Panc1 (cell line): ENCODE measurements around the gene CAST. TPM values are rescaled to one million over a fixed set of nuclear protein-coding genes. Genes with fewer than 3 reads are reported as not detected.

ENCODE experiments used
- ATAC-seq: fragments of 200-7000 bp; cut with Tn5 transposase; 2 replicates; pipeline ENCODE4 v1.9.1; 2020; ENCODE audit warnings: mild to moderate bottlenecking, moderate library complexity
- BruUV-seq: library from RNA; stranded (reverse); fragments of 400-500 nt; replicated peaks from 2 replicates; lab custom pipeline; 2021; lab: Mats Ljungman, UMichigan
- CTCF ChIA-PET: fragments of 300-600 bp; sonication (Branson Sonifier 250); formaldehyde crosslinking; loops from one replicate; lab custom pipeline; 2022; ENCODE audit warnings: antibody characterized with exemption; lab: Charles Lee
- POLR2A ChIA-PET: fragments of 300-600 bp; sonication (Branson Sonifier 250); formaldehyde crosslinking; loops from one replicate; lab custom pipeline; 2022; ENCODE audit warnings: antibody characterized with exemption; lab: Charles Lee
- DNase-seq: peaks from one replicate; pipeline ENCODE4 v3.0.0-alpha.2; 2010; ENCODE audit warnings: low read depth, low spot score
- H3K27ac ChIP-seq: 2 replicates; pipeline ENCODE4 v1.5.1; 2011; ENCODE audit warnings: mild to moderate bottlenecking, low read length, inconsistent platforms
- H3K27me3 ChIP-seq: fragments of 200-500 bp; sonication (Bioruptor generic); 2 replicates; pipeline ENCODE4 v1.6.0; 2014; ENCODE audit warnings: low read length, inconsistent platforms; ENCODE audit not compliant: control insufficient read depth, insufficient read depth
- H3K36me3 ChIP-seq: fragments of 200-500 bp; sonication (Bioruptor generic); 2 replicates; pipeline ENCODE4 v1.5.1; 2014; ENCODE audit warnings: inconsistent platforms, mild to moderate bottlenecking, low read length, moderate library complexity; ENCODE audit not compliant: control insufficient read depth, insufficient read depth
- H3K4me1 ChIP-seq: 2 replicates; pipeline ENCODE4 v1.5.1; 2011; ENCODE audit warnings: inconsistent platforms, mild to moderate bottlenecking, low read length, moderate library complexity; ENCODE audit not compliant: control insufficient read depth, insufficient read depth
- H3K4me3 ChIP-seq, 2 experiments: 2 replicates each; pipeline ENCODE4 v1.5.1; 2011 to 2012; ENCODE audit warnings: low read depth in 2 of 2, low read length in 2 of 2, mild to moderate bottlenecking in 2 of 2, inconsistent platforms in 1 of 2, moderate library complexity in 1 of 2
- H3K9me3 ChIP-seq: fragments of 200-500 bp; sonication (Bioruptor generic); 2 replicates; pipeline ENCODE4 v1.5.1; 2014; ENCODE audit warnings: low read depth, mild to moderate bottlenecking, inconsistent platforms, low read length, moderate library complexity; ENCODE audit not compliant: control insufficient read depth, insufficient read depth
- POLR2AphosphoS5 ChIP-seq: IDR thresholded peaks from 2 replicates; pipeline ENCODE4 v1.6.1; 2012; ENCODE audit warnings: mild to moderate bottlenecking, low read depth, low read length, moderate library complexity
- SIN3A ChIP-seq: IDR thresholded peaks from 2 replicates; pipeline ENCODE4 v1.6.1; 2012; ENCODE audit warnings: low read depth, mild to moderate bottlenecking, low read length, moderate library complexity, borderline replicate concordance; ENCODE audit not compliant: insufficient read depth
- TCF7L2 ChIP-seq: IDR thresholded peaks from 2 replicates; pipeline ENCODE4 v1.6.1; 2011; ENCODE audit warnings: mild to moderate bottlenecking, low read depth, low read length, inconsistent platforms
- in situ Hi-C: cut with HindIII; loops from 2 replicates; pipeline ENCODE4 v1.10.0; 2016; ENCODE audit warnings: low sequenced_read_pairs, low pct_unique_long_range_greater_than_20kb
- intact Hi-C: fragments of 100-400 bp; cut with micrococcal nuclease; formaldehyde crosslinking; loops from one replicate; pipeline ENCODE4 v1.10.0; 2022; ENCODE audit not compliant: unreplicated experiment
- total RNA-seq: library from RNA; stranded (reverse); gene quantifications from one replicate; pipeline ENCODE4 v1.2.1, GENCODE V29; 2021; ENCODE audit not compliant: unreplicated experiment
- TF ChIP-seq, protein P1 (sequence below): fragments of 450-650 bp; IDR thresholded peaks from 2 replicates; pipeline ENCODE4 v1.5.1; 2017; ENCODE audit warnings: mild to moderate bottlenecking
- TF ChIP-seq, protein P2 (sequence below), 2 experiments: IDR thresholded peaks; 2 replicates each; pipeline ENCODE4 v1.6.1; 2011 to 2012; ENCODE audit warnings: low read depth in 2 of 2, control low read depth in 1 of 2, low read length in 1 of 2, mild to moderate bottlenecking in 1 of 2, moderate library complexity in 1 of 2; ENCODE audit not compliant: insufficient read depth in 1 of 2

CAST gene
- total RNA-seq, 1 experiment from 2014 or later = 212 TPM

DNA sequence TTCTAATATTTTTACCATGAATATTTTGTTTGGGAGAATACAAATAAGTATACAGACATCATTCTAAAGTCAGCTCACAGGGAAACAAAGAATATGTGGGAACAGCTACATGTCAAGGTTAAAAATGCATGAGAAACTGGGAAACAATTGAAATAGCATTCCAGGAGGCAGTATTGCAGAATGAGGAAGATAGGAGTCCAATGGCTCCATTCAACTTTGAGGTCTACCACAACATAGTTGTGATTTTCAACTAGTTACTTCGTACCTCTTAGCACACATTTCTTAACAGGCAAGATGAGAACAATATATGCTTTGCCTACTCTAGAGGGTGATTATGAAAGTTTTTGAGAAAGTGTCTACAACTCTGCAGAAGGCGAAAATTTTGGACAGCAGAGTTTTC, 35.2 kb upstream of the CAST start:
- DNase-seq (no peak), ATAC-seq (no peak)
- intact Hi-C loops (no loop called here), in situ Hi-C loops (no loop called here)
- CTCF ChIA-PET = no interaction called here
- BruUV-seq = no TSS peak
- H3K27me3 ChIP-seq = no peaks in the 10 kb centered on the region
- no peak overlapping the region for H3K27ac ChIP-seq
- no peaks in the 10 kb centered on the region for H3K36me3 ChIP-seq
- H3K9me3 ChIP-seq = no peaks in the 10 kb centered on the region
- no peak for TF ChIP-seq POLR2AphosphoS5
- TF ChIP-seq SIN3A = no peak
- no peak for TF ChIP-seq TCF7L2
- POLR2A ChIA-PET = no interaction called here
- no peak overlapping the region for H3K4me3 ChIP-seq
- H3K4me1 ChIP-seq = no peaks in the 10 kb centered on the region

DNA sequence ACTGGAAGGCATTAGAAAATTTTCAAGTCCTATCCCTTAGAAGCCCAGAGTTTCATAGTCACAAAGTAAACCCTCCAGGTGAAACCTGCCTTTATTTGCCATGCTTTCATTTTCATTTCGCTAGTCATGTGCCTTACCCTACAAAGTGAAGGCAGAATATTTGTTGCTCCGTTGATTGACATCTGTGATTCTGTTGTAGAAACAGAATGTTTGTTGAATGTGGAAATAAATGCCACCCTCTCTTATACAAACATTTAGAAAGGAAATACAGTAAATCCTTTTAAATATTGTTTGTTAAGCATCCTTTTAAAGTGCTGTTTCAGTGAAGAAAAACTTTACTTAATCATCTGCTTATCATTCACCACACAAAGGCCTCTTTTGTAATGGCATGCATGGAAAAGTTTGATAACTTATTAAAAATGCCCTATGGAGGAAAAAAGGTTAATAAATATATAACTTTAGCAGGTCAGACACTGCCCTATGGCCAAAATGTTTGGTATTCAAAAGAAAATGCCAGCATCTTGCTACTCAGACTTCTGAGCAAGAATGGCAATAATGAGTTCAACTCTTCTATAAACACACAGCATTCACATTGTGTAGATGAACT, 34.3 kb upstream of the CAST start:
- no peak for ATAC-seq
- Histone ChIP-seq H3K36me3 (no peaks in the 10 kb centered on the region), H3K4me1 (no peaks in the 10 kb centered on the region), H3K27ac (no peak overlapping the region), H3K9me3 (no peaks in the 10 kb centered on the region), H3K27me3 (no peaks in the 10 kb centered on the region), H3K4me3 (no peak overlapping the region)
- ChIA-PET POLR2A (no interaction called here), CTCF (no interaction called here)
- intact Hi-C loops = no loop called here
- DNase-seq = no peak
- no peak for TF ChIP-seq SIN3A
- TF ChIP-seq TCF7L2 = no peak
- TF ChIP-seq, protein P1, sequence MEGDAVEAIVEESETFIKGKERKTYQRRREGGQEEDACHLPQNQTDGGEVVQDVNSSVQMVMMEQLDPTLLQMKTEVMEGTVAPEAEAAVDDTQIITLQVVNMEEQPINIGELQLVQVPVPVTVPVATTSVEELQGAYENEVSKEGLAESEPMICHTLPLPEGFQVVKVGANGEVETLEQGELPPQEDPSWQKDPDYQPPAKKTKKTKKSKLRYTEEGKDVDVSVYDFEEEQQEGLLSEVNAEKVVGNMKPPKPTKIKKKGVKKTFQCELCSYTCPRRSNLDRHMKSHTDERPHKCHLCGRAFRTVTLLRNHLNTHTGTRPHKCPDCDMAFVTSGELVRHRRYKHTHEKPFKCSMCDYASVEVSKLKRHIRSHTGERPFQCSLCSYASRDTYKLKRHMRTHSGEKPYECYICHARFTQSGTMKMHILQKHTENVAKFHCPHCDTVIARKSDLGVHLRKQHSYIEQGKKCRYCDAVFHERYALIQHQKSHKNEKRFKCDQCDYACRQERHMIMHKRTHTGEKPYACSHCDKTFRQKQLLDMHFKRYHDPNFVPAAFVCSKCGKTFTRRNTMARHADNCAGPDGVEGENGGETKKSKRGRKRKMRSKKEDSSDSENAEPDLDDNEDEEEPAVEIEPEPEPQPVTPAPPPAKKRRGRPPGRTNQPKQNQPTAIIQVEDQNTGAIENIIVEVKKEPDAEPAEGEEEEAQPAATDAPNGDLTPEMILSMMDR = no peak
- TF ChIP-seq, protein P2, sequence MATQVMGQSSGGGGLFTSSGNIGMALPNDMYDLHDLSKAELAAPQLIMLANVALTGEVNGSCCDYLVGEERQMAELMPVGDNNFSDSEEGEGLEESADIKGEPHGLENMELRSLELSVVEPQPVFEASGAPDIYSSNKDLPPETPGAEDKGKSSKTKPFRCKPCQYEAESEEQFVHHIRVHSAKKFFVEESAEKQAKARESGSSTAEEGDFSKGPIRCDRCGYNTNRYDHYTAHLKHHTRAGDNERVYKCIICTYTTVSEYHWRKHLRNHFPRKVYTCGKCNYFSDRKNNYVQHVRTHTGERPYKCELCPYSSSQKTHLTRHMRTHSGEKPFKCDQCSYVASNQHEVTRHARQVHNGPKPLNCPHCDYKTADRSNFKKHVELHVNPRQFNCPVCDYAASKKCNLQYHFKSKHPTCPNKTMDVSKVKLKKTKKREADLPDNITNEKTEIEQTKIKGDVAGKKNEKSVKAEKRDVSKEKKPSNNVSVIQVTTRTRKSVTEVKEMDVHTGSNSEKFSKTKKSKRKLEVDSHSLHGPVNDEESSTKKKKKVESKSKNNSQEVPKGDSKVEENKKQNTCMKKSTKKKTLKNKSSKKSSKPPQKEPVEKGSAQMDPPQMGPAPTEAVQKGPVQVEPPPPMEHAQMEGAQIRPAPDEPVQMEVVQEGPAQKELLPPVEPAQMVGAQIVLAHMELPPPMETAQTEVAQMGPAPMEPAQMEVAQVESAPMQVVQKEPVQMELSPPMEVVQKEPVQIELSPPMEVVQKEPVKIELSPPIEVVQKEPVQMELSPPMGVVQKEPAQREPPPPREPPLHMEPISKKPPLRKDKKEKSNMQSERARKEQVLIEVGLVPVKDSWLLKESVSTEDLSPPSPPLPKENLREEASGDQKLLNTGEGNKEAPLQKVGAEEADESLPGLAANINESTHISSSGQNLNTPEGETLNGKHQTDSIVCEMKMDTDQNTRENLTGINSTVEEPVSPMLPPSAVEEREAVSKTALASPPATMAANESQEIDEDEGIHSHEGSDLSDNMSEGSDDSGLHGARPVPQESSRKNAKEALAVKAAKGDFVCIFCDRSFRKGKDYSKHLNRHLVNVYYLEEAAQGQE (IDR thresholded peaks at IDR 0.05; ENCODE audit: insufficient read depth in 1 of 2, low read depth in 2 of 2, low read length in 1 of 2) = no peak
- TF ChIP-seq POLR2AphosphoS5 = no peak
- in situ Hi-C loops = no loop called here
- BruUV-seq = no TSS peak

DNA sequence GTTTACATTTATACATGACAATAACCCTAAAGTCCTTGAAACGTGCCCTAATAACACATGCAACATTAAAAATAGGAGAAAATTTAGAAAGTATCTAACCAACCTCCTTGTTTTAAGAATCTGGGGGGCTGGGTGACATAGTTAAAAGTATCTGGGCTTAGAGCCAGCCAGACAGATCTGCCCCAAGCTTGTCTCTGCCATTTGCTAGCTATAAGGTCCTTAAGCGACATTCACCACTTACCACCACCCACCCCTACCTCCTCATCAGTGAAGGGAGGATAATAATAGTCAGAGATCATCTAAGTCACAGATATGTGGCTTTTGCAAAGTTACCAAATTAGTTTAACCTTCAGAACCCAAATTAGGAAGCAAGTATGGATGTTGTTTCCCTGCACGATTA, 33.8 kb upstream of the CAST start:
- no peak for TF ChIP-seq SIN3A
- no peak for TF ChIP-seq TCF7L2
- no peak for TF ChIP-seq POLR2AphosphoS5
- TF ChIP-seq, protein P1 = no peak
- TF ChIP-seq, protein P2 (IDR thresholded peaks at IDR 0.05; ENCODE audit: insufficient read depth in 1 of 2, low read depth in 2 of 2, low read length in 1 of 2) = no peak
- BruUV-seq = no TSS peak
- DNase-seq (no peak), ATAC-seq (no peak)
- ChIA-PET CTCF (no interaction called here), POLR2A (no interaction called here)
- H3K36me3 ChIP-seq = no peaks in the 10 kb centered on the region
- H3K4me3 ChIP-seq = no peak overlapping the region
- intact Hi-C loops = no loop called here
- no peaks in the 10 kb centered on the region for H3K9me3 ChIP-seq
- H3K4me1 ChIP-seq = no peaks in the 10 kb centered on the region
- H3K27ac ChIP-seq = no peak overlapping the region
- no peaks in the 10 kb centered on the region for H3K27me3 ChIP-seq
- in situ Hi-C loops = no loop called here
